ENCODE measurements around the gene CDR2L.
"Not testable (repeated sequence)": the region's sequence is repeated elsewhere in the genome, so short reads cannot be mapped to it uniquely, and the experiment has no call there.

The CDR2L gene

DNA sequence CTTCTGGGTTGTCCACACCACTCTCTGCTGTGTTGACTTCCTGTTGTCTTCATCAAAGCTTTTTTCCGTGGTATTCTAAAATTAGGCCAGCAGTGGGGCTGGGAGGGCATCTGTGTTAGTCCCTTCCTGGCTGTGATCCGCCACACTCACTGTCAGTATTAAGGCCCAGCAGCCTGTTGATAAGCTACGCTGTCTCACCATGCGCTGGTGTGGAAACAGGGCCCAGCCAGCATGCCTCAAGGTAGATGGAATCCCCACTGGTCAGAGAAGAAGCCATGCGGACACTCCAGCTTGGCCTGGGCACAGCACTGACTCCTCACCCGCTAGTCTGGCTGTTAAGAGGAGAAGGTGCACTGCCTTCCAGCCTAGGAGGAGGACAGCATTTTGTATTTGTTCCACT is 11.4 kb downstream of the CDR2L start:
- Histone ChIP-seq H3K9ac (ENCODE audit: insufficient read length) (no peak overlapping the region), H3K9me3 (ENCODE audit: low read depth, low read length) (no peaks in the 10 kb centered on the region), H3K36me3 (ENCODE audit: insufficient read depth, low read length) (no peaks in the 10 kb centered on the region), H3K27ac (no peak overlapping the region), H3K4me3 (no peak overlapping the region)
- TF ChIP-seq POLR2AphosphoS5 (IDR thresholded peaks at IDR 0.05; ENCODE audit: borderline replicate concordance, low read depth, low read length) (no peak), EZH2 (IDR thresholded peaks at IDR 0.05) (no peak), FOXP2 (optimal IDR thresholded peaks at IDR 0.05; ENCODE audit: control extremely low read depth, extremely low read length, insufficient read depth) (no peak)
- no peak for DNase-seq (ENCODE audit: low read depth, low spot score)

DNA sequence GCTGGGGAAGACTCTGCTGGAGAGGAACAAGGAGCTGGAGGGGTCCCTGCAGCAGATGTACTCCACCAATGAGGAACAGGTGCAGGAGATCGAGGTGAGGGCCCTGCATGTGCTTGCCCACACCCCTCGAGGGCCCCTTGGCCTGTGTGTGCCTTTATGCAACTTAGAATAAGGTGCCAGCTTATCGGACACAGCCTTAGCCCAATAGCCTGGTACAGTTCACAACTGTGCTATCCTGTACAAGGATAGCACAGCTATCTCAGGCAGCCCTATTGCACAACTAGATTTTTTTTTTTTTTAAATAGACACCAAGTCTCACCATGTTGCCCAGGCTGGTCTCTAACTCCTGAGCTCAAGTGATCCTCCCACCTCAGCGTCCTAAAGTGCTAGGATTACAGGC is 12.1 kb downstream of the CDR2L start:
- no peak overlapping the region for H3K27ac ChIP-seq
- no peak for DNase-seq (ENCODE audit: low read depth, low spot score)
- no peak overlapping the region for H3K4me3 ChIP-seq
- no peak for TF ChIP-seq POLR2AphosphoS5 (IDR thresholded peaks at IDR 0.05; ENCODE audit: borderline replicate concordance, low read depth, low read length)
- no peak overlapping the region for H3K9ac ChIP-seq (ENCODE audit: insufficient read length)
- H3K9me3 ChIP-seq (ENCODE audit: low read depth, low read length) = no peaks in the 10 kb centered on the region
- no peaks in the 10 kb centered on the region for H3K36me3 ChIP-seq (ENCODE audit: insufficient read depth, low read length)

DNA sequence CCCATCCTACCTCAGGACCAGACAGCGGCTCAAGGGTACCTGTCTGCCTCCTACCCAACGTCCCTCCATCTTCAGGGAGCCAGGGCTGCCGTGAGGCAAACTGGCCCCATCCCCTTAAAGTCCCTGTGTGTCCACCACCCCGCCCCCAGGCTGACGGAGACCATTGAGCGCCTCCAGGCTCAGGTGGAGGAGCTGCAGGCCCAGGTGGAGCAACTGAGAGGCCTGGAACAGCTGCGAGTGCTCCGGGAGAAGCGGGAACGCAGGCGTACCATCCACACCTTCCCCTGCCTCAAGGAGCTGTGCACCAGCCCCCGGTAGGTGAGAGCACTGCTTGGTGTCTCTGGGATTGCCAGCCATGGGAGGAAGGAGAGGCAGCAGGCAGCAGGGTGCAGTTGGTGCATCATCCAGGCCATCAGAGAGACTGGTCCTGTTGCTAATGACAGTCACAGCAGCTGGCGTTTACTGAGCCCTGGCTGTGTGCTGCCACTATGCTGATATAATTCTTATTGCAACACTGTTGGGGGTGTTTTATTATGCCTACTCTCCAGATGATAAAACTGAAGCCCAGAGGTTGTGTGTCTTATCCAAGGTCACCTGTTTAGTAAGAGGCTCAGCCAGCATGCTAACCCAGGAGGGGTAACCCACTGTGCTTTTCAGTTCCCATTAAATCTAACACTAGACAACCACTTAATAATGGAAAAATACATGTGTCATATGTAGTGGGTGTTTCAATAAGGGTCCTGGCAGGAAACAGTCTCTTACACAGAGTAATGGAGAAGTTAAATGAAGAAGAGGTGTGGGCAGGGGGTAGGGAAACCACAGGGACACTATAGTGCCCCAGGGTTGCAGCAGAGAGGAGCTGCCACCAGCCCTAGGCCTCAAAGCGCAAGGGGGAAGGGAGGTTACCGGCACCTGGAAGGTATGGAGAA is 14.7 kb downstream of the CDR2L start:
- Histone ChIP-seq H3K9ac (ENCODE audit: insufficient read length) (no peak overlapping the region), H3K27ac (no peak overlapping the region), H3K36me3 (ENCODE audit: insufficient read depth, low read length) (no peaks in the 10 kb centered on the region), H3K4me3 (no peak overlapping the region), H3K9me3 (ENCODE audit: low read depth, low read length) (no peaks in the 10 kb centered on the region)
- no peak for DNase-seq (ENCODE audit: low read depth, low spot score)
- TF ChIP-seq EZH2 (IDR thresholded peaks at IDR 0.05) (no peak), POLR2AphosphoS5 (IDR thresholded peaks at IDR 0.05; ENCODE audit: borderline replicate concordance, low read depth, low read length) (no peak), FOXP2 (optimal IDR thresholded peaks at IDR 0.05; ENCODE audit: control extremely low read depth, extremely low read length, insufficient read depth) (no peak)

DNA sequence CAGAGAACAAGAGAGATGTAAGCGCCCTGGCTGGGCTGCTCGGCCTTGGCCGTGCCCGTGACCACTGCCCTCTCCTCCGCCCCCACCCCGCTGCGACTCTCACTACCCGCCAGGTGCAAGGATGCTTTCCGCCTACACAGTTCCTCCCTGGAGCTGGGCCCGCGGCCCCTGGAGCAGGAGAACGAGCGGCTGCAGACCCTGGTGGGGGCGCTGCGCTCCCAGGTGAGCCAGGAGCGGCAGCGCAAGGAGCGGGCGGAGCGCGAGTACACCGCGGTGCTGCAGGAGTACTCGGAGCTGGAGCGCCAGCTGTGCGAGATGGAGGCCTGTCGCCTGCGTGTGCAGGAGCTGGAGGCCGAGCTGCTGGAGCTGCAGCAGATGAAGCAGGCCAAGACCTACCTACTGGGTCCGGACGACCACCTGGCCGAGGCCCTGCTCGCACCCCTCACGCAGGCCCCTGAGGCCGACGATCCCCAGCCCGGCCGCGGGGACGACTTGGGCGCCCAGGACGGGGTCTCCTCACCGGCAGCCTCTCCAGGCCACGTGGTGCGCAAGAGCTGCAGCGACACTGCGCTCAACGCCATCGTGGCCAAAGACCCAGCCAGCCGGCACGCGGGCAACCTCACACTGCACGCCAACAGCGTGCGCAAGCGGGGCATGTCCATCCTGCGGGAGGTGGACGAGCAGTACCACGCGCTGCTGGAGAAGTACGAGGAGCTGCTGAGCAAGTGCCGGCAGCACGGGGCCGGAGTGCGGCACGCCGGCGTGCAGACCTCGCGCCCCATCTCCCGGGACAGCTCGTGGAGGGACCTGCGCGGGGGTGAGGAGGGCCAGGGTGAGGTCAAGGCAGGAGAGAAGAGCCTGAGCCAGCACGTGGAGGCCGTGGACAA is 15.9 kb downstream of the CDR2L start:
- TF ChIP-seq FOXP2 (optimal IDR thresholded peaks at IDR 0.05; ENCODE audit: control extremely low read depth, extremely low read length, insufficient read depth) (no peak), POLR2AphosphoS5 (IDR thresholded peaks at IDR 0.05; ENCODE audit: borderline replicate concordance, low read depth, low read length) (no peak), EZH2 (IDR thresholded peaks at IDR 0.05) (no peak)
- no peaks in the 10 kb centered on the region for H3K36me3 ChIP-seq (ENCODE audit: insufficient read depth, low read length)
- H3K27ac ChIP-seq = no peak overlapping the region
- DNase-seq (ENCODE audit: low read depth, low spot score) = no peak
- no peak overlapping the region for H3K9ac ChIP-seq (ENCODE audit: insufficient read length)
- no peak overlapping the region for H3K4me3 ChIP-seq
- no peaks in the 10 kb centered on the region for H3K9me3 ChIP-seq (ENCODE audit: low read depth, low read length)

DNA sequence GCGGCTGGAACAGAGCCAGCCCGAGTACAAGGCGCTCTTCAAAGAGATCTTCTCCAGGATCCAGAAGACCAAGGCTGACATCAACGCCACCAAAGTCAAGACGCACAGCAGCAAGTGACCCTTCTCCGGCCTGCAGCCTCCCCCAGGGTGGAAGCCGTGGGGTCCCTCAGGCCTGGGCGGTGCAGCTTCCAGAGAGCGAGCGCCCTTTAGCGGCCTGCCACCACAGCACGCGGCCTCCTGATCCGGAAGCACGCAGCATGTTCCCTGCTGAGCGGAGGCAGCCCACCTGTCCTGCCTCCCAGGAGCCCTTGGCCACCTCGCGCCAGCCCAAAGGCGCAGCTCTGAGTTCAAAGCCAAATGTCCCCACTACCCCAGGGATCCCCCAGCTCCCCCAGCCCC is 16.5 kb downstream of the CDR2L start:
- H3K36me3 ChIP-seq (ENCODE audit: insufficient read depth, low read length) = no peaks in the 10 kb centered on the region
- DNase-seq (ENCODE audit: low read depth, low spot score) = no peak
- TF ChIP-seq EZH2 (IDR thresholded peaks at IDR 0.05) = no peak
- TF ChIP-seq POLR2AphosphoS5 (IDR thresholded peaks at IDR 0.05; ENCODE audit: borderline replicate concordance, low read depth, low read length) = no peak
- TF ChIP-seq FOXP2 (optimal IDR thresholded peaks at IDR 0.05; ENCODE audit: control extremely low read depth, extremely low read length, insufficient read depth) = no peak

DNA sequence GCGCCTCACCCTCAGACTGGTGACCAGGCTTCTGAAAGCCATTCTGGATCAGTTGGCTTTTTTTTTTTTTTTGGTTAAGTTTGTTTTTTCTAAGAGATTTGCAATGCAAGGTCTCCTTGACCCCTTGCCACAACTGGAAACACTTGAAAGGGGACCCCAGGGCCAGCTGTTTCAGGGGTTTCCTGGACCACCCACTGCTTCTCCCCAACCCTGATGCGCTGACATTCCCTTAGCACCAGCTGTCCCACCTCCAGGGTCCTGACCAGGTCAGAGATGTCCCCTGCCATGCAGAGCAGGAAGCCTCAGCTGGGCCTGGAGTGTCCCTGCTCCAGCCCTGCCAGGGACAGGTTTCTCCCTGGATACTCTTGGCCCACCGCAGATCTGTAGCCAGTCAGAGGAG is 16.9 kb downstream of the CDR2L start:
- DNase-seq (ENCODE audit: low read depth, low spot score) = no peak
- H3K36me3 ChIP-seq (ENCODE audit: insufficient read depth, low read length) = no peaks in the 10 kb centered on the region
- H3K9ac ChIP-seq (ENCODE audit: insufficient read length) = no peak overlapping the region

More for the DNA sequence above, 16.5 kb downstream of the CDR2L start:
- H3K9me3 ChIP-seq (ENCODE audit: low read depth, low read length) = no peaks in the 10 kb centered on the region
- H3K4me3 ChIP-seq = no peak overlapping the region
- no peak overlapping the region for H3K27ac ChIP-seq
- no peak overlapping the region for H3K9ac ChIP-seq (ENCODE audit: insufficient read length)

DNA sequence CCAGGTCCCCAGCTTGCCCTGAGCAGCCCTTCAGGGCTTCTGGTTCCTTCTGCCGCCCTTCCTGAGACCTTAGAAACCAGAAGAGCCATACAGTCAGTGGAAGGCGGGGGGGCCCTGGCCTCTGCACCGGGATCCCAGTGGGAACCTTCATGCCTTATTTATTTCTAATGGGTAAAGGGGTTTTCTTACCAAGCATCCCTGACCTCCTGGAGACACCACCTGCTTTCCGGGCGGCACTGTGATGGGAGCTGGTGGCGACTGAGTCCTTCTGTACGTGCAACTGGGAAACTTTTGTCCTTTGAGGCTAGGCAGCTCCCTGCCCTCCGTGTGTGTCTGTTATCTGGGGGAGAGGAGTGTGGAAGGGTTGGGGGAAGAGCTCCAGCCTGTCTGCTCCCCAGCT is 17.9 kb downstream of the CDR2L start:
- Histone ChIP-seq H3K36me3 (ENCODE audit: insufficient read depth, low read length) (no peaks in the 10 kb centered on the region), H3K9me3 (ENCODE audit: low read depth, low read length) (no peaks in the 10 kb centered on the region), H3K4me3 (no peak overlapping the region), H3K9ac (ENCODE audit: insufficient read length) (no peak overlapping the region), H3K27ac (no peak overlapping the region)
- TF ChIP-seq EZH2 (IDR thresholded peaks at IDR 0.05) (no peak), FOXP2 (optimal IDR thresholded peaks at IDR 0.05; ENCODE audit: control extremely low read depth, extremely low read length, insufficient read depth) (no peak), POLR2AphosphoS5 (IDR thresholded peaks at IDR 0.05; ENCODE audit: borderline replicate concordance, low read depth, low read length) (no peak)
- DNase-seq (ENCODE audit: low read depth, low spot score) = no peak

More for the DNA sequence above, 16.9 kb downstream of the CDR2L start:
- Histone ChIP-seq H3K9me3 (ENCODE audit: low read depth, low read length) (no peaks in the 10 kb centered on the region), H3K27ac (no peak overlapping the region), H3K4me3 (no peak overlapping the region)
- TF ChIP-seq FOXP2 (optimal IDR thresholded peaks at IDR 0.05; ENCODE audit: control extremely low read depth, extremely low read length, insufficient read depth) (no peak), POLR2AphosphoS5 (IDR thresholded peaks at IDR 0.05; ENCODE audit: borderline replicate concordance, low read depth, low read length) (no peak), EZH2 (IDR thresholded peaks at IDR 0.05) (no peak)

DNA sequence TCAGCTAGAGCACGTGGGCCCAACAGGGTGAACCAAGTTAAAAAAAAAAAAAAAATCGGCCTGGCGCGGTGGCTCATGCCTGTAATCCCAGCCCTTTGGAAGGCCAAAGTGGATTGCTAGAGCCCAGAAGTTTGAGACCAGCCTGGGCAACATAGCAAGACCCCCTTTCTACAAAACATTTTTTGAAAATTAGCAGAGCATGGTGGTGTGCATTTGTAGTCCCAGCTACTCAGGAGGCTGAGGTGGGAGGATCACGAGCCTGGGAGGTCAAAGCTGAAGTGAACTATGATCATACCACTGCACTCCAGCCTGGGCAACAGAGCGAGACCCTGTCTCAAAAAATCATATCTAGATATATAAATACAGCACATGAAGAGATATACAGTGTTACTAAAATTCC is 18.7 kb downstream of the CDR2L start:
- DNase-seq (ENCODE audit: low read depth, low spot score); H3K27ac ChIP-seq; H3K9me3 ChIP-seq (ENCODE audit: low read depth, low read length); H3K4me3 ChIP-seq; H3K36me3 ChIP-seq (ENCODE audit: insufficient read depth, low read length); H3K9ac ChIP-seq (ENCODE audit: insufficient read length): not testable (repeated sequence)
